Progenitor cell of endocrine pancreas (in vitro differentiated cells): ENCODE results near the gene SLC6A6. TPM values are rescaled to one million over a fixed set of nuclear protein-coding genes. Genes with fewer than 3 reads are reported as not detected.

ENCODE experiments used
- DNase-seq: peaks from one replicate; pipeline ENCODE4 v3.0.0; 2021; ENCODE audit warnings: low spot score; ENCODE audit not compliant: unreplicated experiment
- H3K27ac Mint-ChIP-seq: 2 replicates; pipeline ENCODE4 v1.8.0; 2021; ENCODE audit warnings: mild to moderate bottlenecking, moderate library complexity, mixed read lengths
- H3K27me3 Mint-ChIP-seq: 2 replicates; pipeline ENCODE4 v1.8.0; 2021; ENCODE audit warnings: mixed read lengths
- H3K36me3 Mint-ChIP-seq: 2 replicates; pipeline ENCODE4 v1.8.0; 2022; ENCODE audit warnings: mixed read lengths; ENCODE audit not compliant: insufficient read depth
- H3K4me1 Mint-ChIP-seq: 2 replicates; pipeline ENCODE4 v1.8.0; 2021; ENCODE audit warnings: low read depth, mixed read lengths
- H3K4me3 Mint-ChIP-seq: 2 replicates; pipeline ENCODE4 v1.8.0; 2021; ENCODE audit warnings: low read depth, mild to moderate bottlenecking, moderate library complexity, mixed read lengths
- H3K9me3 Mint-ChIP-seq: 2 replicates; pipeline ENCODE4 v1.8.0; 2021; ENCODE audit warnings: low read depth, mixed read lengths
- total RNA-seq: library from RNA; stranded (reverse); gene quantifications from 2 replicates; pipeline ENCODE4 v1.2.1, GENCODE V29; 2021
- TF ChIP-seq, protein P1 (sequence below): fragments of 200-600 bp; sonication (generic); IDR thresholded peaks from one replicate; pipeline ENCODE4 v1.5.0; 2021; ENCODE audit warnings: antibody characterized with exemption, mild to moderate bottlenecking; ENCODE audit not compliant: unreplicated experiment

The SLC6A6 gene
- total RNA-seq, 1 donor from 2014 or later: 23.8 TPM

DNA sequence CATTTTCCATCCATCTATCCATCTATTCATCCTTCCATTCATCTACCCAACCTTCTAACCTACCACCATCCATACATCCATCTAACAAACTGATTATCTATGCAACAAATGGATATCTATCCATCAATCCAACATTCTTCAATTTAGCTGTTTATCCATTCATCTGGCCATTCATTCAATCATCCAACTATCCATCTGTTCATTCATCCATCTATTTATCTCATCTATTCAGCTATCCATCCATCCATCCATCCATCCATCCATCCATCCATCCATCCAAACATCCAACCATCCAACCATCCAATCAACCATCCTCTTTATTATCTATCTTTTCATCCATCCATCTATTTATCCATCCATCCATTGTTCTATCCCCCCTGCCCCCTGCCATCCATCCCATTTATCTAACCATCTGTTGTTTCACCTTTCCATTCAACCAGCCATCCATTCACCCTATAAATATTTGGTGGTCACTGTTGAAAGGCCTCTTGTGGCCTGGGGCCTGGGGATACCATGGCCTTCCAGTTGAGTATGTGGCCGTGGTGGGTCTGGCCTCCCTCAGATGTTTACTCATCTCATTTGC, 44.7 kb downstream of the SLC6A6 start:
- no peak for DNase-seq
- Mint-ChIP-seq H3K4me3 (no peak overlapping the region), H3K27ac (no peak overlapping the region), H3K27me3 (no peaks in the 10 kb centered on the region), H3K9me3 (no peaks in the 10 kb centered on the region), H3K36me3 (peaks cover 35% of the 10 kb centered on the region), H3K4me1 (no peaks in the 10 kb centered on the region)
- TF ChIP-seq, protein P1, sequence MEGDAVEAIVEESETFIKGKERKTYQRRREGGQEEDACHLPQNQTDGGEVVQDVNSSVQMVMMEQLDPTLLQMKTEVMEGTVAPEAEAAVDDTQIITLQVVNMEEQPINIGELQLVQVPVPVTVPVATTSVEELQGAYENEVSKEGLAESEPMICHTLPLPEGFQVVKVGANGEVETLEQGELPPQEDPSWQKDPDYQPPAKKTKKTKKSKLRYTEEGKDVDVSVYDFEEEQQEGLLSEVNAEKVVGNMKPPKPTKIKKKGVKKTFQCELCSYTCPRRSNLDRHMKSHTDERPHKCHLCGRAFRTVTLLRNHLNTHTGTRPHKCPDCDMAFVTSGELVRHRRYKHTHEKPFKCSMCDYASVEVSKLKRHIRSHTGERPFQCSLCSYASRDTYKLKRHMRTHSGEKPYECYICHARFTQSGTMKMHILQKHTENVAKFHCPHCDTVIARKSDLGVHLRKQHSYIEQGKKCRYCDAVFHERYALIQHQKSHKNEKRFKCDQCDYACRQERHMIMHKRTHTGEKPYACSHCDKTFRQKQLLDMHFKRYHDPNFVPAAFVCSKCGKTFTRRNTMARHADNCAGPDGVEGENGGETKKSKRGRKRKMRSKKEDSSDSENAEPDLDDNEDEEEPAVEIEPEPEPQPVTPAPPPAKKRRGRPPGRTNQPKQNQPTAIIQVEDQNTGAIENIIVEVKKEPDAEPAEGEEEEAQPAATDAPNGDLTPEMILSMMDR: no peak

DNA sequence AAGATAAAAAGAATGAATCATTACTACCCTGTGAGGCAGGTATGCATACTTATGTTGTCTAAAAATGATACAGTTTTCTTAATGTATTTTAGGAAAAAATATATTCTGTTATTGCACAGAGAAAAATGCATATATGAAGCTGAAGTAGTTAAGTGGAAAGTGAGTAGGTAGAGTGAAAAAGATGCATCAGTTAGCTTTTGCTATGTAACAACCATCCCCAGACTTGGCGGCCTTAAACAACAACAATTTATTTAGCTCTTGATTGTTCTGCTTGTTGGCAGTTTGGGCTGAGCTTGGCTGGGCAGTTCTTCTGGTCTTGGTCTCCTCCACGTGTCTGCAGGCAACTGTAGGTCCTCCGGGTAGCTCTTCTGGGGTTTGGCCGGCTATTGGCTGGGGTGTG, 45.7 kb downstream of the SLC6A6 start:
- Mint-ChIP-seq H3K9me3 (no peaks in the 10 kb centered on the region), H3K36me3 (peaks cover 35% of the 10 kb centered on the region), H3K4me3 (no peak overlapping the region), H3K27ac (no peak overlapping the region), H3K4me1 (no peaks in the 10 kb centered on the region), H3K27me3 (no peaks in the 10 kb centered on the region)
- TF ChIP-seq, protein P1: no peak
- DNase-seq: no peak

DNA sequence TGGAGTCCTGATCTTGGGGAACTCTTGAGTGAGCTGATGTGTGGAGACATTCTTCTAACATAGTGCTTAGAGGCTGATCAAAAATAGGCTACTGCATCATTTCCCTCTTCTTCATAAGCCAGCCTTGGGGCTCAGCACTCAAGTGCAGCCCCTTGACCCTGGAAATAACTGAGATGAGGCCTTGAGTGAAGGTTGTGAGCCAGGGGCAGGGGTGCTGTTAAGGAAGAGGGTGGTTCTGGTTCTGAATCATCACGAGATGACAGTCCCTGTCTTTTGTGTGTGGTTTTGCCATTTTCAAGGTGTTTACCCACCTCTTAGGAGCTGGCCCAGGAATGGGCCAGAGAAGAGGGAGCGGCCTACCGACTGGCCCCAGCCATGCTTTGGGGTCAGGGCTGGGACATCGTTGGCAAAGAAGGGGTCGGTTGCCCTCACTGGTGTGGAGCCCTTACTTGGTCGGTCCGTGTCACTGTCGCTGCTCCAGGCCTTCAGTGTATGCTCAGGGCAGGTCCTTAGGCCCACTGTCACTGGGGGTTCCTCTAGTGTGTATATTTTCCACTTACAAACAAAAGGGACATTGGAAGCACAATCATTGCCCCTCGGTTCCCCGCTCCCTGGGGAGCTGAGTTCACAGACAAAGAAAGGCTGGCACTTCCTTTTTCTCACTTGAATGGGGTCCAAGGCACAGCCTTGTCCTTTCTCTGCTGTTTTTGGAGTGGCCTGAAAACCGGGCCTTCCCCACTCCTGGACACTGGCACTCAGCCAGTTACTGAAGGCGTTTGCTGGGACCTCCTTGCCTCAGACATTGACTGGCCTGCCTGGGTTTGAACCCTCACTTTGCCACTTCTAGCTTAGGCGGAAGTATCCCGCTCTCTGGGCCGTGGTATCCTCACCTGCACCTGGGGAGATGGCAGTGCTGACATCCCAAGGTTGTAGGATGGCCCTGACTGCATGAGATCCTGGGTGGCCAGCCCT, 46.6 kb downstream of the SLC6A6 start:
- no peak overlapping the region for H3K4me3 Mint-ChIP-seq
- peaks cover 34% of the 10 kb centered on the region for H3K36me3 Mint-ChIP-seq

DNA sequence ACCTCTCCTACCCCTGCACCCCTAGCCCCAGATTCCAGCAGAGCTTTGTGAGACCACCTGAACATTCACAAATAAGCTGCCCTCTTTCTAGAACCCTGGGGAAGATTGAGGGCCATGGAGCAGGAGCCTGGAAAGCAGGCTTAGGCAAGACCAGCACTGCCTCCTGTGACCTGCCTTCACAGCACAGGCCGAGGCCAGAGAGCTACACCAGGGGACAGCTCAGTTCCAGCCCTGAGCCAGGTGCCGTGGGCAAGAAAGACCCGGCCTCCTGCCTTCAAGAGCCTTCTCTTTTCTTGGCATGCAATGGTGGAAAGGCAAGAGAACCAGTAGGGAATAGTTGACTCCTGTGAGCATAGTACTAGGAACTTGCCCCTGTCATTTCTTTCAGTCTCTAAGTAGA, 48.1 kb downstream of the SLC6A6 start:
- H3K27me3 Mint-ChIP-seq: no peaks in the 10 kb centered on the region

More for the DNA sequence above, 46.6 kb downstream of the SLC6A6 start:
- Mint-ChIP-seq H3K4me1 (no peaks in the 10 kb centered on the region), H3K27me3 (no peaks in the 10 kb centered on the region), H3K27ac (no peak overlapping the region), H3K9me3 (no peaks in the 10 kb centered on the region)
- TF ChIP-seq, protein P1: no peak
- no peak for DNase-seq

More for the DNA sequence above, 48.1 kb downstream of the SLC6A6 start:
- Mint-ChIP-seq H3K4me1 (no peaks in the 10 kb centered on the region), H3K27ac (no peak overlapping the region), H3K36me3 (peaks cover 29% of the 10 kb centered on the region), H3K4me3 (no peak overlapping the region), H3K9me3 (no peaks in the 10 kb centered on the region)
- no peak for DNase-seq
- TF ChIP-seq, protein P1: no peak
